Progenitor cell of endocrine pancreas (in vitro differentiated cells): ENCODE data around the gene SCAF8. TPM values are rescaled to one million over a fixed set of nuclear protein-coding genes. Genes with fewer than 3 reads are reported as not detected.

Experiments
- DNase-seq: peaks from one replicate; pipeline ENCODE4 v3.0.0; 2021; ENCODE audit warnings: low spot score; ENCODE audit not compliant: unreplicated experiment
- H3K27ac Mint-ChIP-seq: 2 replicates; pipeline ENCODE4 v1.8.0; 2021; ENCODE audit warnings: mild to moderate bottlenecking, moderate library complexity, mixed read lengths
- H3K27me3 Mint-ChIP-seq: 2 replicates; pipeline ENCODE4 v1.8.0; 2021; ENCODE audit warnings: mixed read lengths
- H3K36me3 Mint-ChIP-seq: 2 replicates; pipeline ENCODE4 v1.8.0; 2022; ENCODE audit warnings: mixed read lengths; ENCODE audit not compliant: insufficient read depth
- H3K4me1 Mint-ChIP-seq: 2 replicates; pipeline ENCODE4 v1.8.0; 2021; ENCODE audit warnings: low read depth, mixed read lengths
- H3K4me3 Mint-ChIP-seq: 2 replicates; pipeline ENCODE4 v1.8.0; 2021; ENCODE audit warnings: low read depth, mild to moderate bottlenecking, moderate library complexity, mixed read lengths
- H3K9me3 Mint-ChIP-seq: 2 replicates; pipeline ENCODE4 v1.8.0; 2021; ENCODE audit warnings: low read depth, mixed read lengths
- microRNA-seq: library from miRNA; unstranded; fragments of <30 nt; microRNA quantifications from one replicate; pipeline ENCODE4 v1.1.0, GENCODE V29; 2020; ENCODE audit warnings: borderline number of aligned reads; ENCODE audit not compliant: unreplicated experiment
- total RNA-seq: library from RNA; stranded (reverse); gene quantifications from 2 replicates; pipeline ENCODE4 v1.2.1, GENCODE V29; 2021
- TF ChIP-seq, protein P1 (sequence below): fragments of 200-600 bp; sonication (generic); IDR thresholded peaks from one replicate; pipeline ENCODE4 v1.5.0; 2021; ENCODE audit warnings: antibody characterized with exemption, mild to moderate bottlenecking; ENCODE audit not compliant: unreplicated experiment

The SCAF8 gene
- total RNA-seq, 1 donor from 2014 or later = 69.5 TPM

DNA sequence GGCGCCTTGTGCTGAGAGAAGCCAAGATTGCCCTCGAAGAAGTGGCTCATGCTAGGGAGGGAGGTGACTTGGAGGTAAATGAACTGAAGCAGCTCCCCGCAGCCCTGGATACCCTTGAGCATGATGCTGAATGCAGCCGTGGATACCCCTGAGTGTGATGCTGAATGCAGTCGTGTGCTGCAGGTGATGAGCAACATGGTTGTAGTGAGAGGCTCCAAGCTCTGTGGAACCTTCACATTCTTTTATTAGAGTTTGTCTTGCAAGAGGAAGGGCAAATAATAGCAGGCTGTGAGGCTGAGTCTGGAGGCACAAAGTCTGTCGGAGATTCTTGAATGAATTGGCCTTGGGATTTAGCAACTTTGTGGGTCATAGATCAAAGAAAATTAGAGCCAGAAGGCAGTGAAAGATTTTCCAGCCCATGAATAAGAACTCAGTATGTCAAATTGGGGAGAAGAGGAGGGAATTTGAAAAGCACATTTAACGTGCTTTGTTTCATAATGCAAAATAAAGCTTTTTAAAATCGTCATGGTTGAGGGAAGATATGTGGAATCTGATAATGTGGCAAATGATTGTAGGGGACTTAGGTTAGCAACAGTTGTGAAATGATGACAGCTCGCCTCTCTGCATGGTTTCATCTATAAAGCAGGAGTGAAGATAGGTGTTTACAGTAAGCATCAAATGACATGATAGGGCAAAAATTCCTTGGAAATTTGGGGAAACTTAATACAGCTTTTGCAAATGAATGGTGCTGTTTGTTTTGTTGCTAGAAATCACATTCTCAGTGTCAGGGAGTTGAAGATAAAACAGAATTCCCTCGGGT lies 141.8 kb downstream of the SCAF8 start:
- H3K27ac Mint-ChIP-seq = peak overlapping the region; percentile 26
- no peak overlapping the region for H3K4me3 Mint-ChIP-seq
- no peaks in the 10 kb centered on the region for H3K36me3 Mint-ChIP-seq
- DNase-seq = no peak
- TF ChIP-seq, protein P1, sequence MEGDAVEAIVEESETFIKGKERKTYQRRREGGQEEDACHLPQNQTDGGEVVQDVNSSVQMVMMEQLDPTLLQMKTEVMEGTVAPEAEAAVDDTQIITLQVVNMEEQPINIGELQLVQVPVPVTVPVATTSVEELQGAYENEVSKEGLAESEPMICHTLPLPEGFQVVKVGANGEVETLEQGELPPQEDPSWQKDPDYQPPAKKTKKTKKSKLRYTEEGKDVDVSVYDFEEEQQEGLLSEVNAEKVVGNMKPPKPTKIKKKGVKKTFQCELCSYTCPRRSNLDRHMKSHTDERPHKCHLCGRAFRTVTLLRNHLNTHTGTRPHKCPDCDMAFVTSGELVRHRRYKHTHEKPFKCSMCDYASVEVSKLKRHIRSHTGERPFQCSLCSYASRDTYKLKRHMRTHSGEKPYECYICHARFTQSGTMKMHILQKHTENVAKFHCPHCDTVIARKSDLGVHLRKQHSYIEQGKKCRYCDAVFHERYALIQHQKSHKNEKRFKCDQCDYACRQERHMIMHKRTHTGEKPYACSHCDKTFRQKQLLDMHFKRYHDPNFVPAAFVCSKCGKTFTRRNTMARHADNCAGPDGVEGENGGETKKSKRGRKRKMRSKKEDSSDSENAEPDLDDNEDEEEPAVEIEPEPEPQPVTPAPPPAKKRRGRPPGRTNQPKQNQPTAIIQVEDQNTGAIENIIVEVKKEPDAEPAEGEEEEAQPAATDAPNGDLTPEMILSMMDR = no peak
- H3K27me3 Mint-ChIP-seq = no peaks in the 10 kb centered on the region
- peaks cover 17% of the 10 kb centered on the region for H3K4me1 Mint-ChIP-seq
- H3K9me3 Mint-ChIP-seq = no peaks in the 10 kb centered on the region

DNA sequence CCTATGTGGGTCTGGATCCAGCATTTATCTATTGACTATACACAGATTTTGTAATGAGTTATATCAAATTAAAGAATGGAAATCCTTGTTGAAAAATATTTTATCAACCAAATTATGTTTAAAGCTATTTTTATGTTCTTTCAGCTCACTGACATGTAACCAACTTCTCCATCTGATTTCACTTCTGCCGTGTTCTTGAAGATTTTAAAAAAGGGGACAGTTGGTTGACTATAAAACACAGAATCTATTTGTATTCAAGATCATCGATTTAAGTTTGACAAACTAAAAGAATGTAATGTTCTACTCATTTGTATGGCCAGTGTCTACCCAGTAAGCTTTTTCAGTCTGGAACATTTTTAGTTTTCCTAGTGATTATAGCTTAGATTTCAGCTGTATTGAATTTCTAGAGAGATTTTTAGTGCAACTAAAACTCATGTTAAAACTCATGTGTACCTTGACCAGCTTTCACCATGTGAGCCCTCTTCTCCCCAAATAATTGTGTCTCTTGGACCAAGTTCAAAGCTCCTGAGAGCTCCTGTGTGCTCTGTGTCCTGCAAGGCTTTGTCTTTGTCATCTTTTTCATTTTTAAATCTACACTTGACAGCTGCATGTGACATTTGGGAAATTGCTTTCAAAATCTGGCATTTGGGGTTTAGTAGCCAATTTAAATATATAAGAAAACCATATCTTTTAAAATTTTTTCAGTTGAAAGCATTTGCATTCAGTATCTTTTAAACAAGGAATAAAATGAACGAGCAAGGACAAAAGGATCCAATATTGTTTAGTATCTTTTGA lies 143.5 kb downstream of the SCAF8 start:
- Mint-ChIP-seq H3K27me3 (no peaks in the 10 kb centered on the region), H3K36me3 (no peaks in the 10 kb centered on the region), H3K9me3 (no peaks in the 10 kb centered on the region), H3K4me1 (peaks cover 17% of the 10 kb centered on the region), H3K27ac (no peak overlapping the region), H3K4me3 (no peak overlapping the region)
- DNase-seq = no peak
- TF ChIP-seq, protein P1 = no peak

DNA sequence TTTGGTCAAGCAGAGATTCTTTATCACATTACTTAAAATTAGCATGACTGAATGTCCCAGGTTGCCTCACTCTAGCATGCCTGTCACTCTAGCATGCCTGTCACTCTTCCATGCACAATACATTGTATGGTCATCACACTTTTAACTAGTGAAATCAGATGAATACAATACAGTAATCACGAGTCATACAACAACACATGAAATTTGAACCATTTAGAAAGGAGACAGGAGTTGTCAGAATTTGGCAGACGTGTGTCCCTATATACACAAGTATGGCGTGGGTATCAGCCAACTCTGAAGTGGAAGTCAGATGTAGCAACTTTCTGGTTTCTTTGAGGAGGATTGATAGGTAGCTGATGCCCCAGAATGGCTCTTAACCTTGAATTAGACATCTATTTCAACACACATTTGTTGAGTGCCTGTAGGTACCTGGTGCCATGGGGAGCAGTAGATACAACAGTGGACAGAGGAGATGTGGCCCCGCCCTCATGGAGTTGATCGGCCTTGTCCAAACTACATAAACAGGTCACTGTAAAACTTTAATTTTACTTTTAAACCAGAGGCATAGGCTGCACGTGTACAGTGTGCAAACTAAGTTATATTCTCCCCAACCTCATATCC lies 145.8 kb downstream of the SCAF8 start:
- H3K27me3 Mint-ChIP-seq = no peaks in the 10 kb centered on the region
- H3K36me3 Mint-ChIP-seq = peaks cover 9% of the 10 kb centered on the region
- H3K9me3 Mint-ChIP-seq = no peaks in the 10 kb centered on the region
- no peak overlapping the region for H3K27ac Mint-ChIP-seq
- H3K4me3 Mint-ChIP-seq = no peak overlapping the region
- H3K4me1 Mint-ChIP-seq = peaks cover 11% of the 10 kb centered on the region
- no peak for DNase-seq
- TF ChIP-seq, protein P1 = no peak

DNA sequence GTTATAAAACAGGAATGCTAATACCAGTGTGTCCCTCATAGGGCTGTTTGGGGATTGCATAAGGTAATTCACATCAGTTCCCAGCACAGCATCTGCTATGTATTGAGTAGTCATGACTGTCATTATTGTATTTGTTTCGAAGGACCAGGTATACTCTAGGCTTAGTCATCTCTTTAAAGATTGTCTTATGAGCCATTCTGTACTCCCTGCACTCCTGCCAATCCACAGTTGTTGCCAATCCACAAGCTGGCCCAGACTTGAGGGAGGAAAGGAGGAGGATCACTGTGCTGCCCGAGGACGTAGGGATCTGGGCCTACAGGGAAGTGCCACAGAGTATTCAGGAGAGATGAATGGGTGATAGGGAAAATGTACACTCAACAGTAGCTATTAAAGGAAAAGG lies 148.9 kb downstream of the SCAF8 start:
- Mint-ChIP-seq H3K9me3 (no peaks in the 10 kb centered on the region), H3K4me3 (no peak overlapping the region), H3K27ac (no peak overlapping the region), H3K36me3 (peaks cover 9% of the 10 kb centered on the region), H3K27me3 (no peaks in the 10 kb centered on the region), H3K4me1 (no peaks in the 10 kb centered on the region)
- TF ChIP-seq, protein P1 = no peak
- DNase-seq = no peak

Small RNA genes within 50 kb of the gene (microRNA-seq; reads per million reads assigned to microRNA genes)
- gene MIR1273C = not detected

Other genes with a start within 250 kb of the SCAF8 start
- 17.3 and 20.3 TPM in 2 replicates for gene CNKSR3, start 222.7 kb upstream of the SCAF8 start, total RNA-seq